GM12878 (cell line): Measurements from ENCODE around the gene SRBD1. TPM values are rescaled to one million over a fixed set of nuclear protein-coding genes. Genes with fewer than 3 reads are reported as not detected.

ENCODE experiments used
- ATAC-seq: fragments of 200-7000 bp; cut with Tn5 transposase; 3 replicates; pipeline ENCODE4 v1.9.1; 2020; ENCODE audit warnings: mild to moderate bottlenecking, moderate library complexity
- BruUV-seq: library from RNA; stranded (reverse); fragments of 400-500 nt; replicated peaks from 2 replicates; lab custom pipeline; 2021; lab: Mats Ljungman, UMichigan
- CTCF ChIA-PET: fragments of 300-600 bp; sonication (Branson Sonifier 250); formaldehyde crosslinking; extraction: SDS; loops from one replicate; lab custom pipeline; 2021; ENCODE audit warnings: inconsistent platforms; lab: Yijun Ruan, JAX
- POLR2A ChIA-PET: fragments of 350-600 bp; formaldehyde crosslinking; extraction: SDS; loops from one replicate; lab custom pipeline; 2021; ENCODE audit warnings: inconsistent platforms; lab: Charles Lee
- RAD21 ChIA-PET: fragments of 300-600 bp; sonication (Branson Sonifier 250); formaldehyde crosslinking; loops from one replicate; lab custom pipeline; 2023; ENCODE audit warnings: antibody characterized with exemption; ENCODE audit not compliant: unreplicated experiment; lab: Charles Lee
- SMC1A ChIA-PET: fragments of 300-600 bp; sonication (Branson Sonifier 250); formaldehyde crosslinking; loops from one replicate; lab custom pipeline; 2023; ENCODE audit not compliant: unreplicated experiment, uncharacterized antibody; lab: Charles Lee
- DNase-seq: peaks from one replicate; pipeline ENCODE4 v3.0.0-alpha.2; 2011; ENCODE audit warnings: low read depth, low spot score
- FAIRE-seq: peaks from 3 replicates; lab custom pipeline; 2011; peaks lifted over from hg19 to GRCh38; lab: Jason Lieb, UNC
- H2AFZ ChIP-seq: 2 replicates; pipeline ENCODE4 v1.6.0; 2011; ENCODE audit warnings: low read depth, low read length, control low read depth; ENCODE audit not compliant: control insufficient read depth
- H3K27ac ChIP-seq: 2 replicates; pipeline ENCODE4 v1.5.1; 2011; ENCODE audit warnings: control low read depth; ENCODE audit not compliant: control insufficient read depth, insufficient read depth
- H3K27me3 ChIP-seq, 2 experiments: replicated peaks in 1 of 2; 2 replicates each; pipeline versions ENCODE4 v1.6.0 to v1.6.1; 2011; ENCODE audit warnings: low read length in 1 of 2; ENCODE audit not compliant: control insufficient read depth in 2 of 2, insufficient read depth in 2 of 2
- H3K36me3 ChIP-seq, 2 experiments: 2 replicates each; pipeline ENCODE4 v1.5.1; 2011; ENCODE audit warnings: low read length in 1 of 2; ENCODE audit not compliant: control insufficient read depth in 2 of 2, insufficient read depth in 2 of 2
- H3K4me1 ChIP-seq: 2 replicates; pipeline ENCODE4 v1.6.1; 2011; ENCODE audit warnings: mild to moderate bottlenecking, low read length, moderate library complexity, mixed read lengths; ENCODE audit not compliant: control insufficient read depth, insufficient read depth
- H3K4me2 ChIP-seq: 2 replicates; pipeline ENCODE4 v1.6.0; 2011; ENCODE audit warnings: control low read depth; ENCODE audit not compliant: control insufficient read depth, insufficient read depth
- H3K4me3 ChIP-seq: fragments of 200-600 bp; sonication (generic); 2 replicates; pipeline ENCODE4 v1.5.1; 2016
- H3K79me2 ChIP-seq: 2 replicates; pipeline ENCODE4 v1.6.0; 2011; ENCODE audit warnings: low read length; ENCODE audit not compliant: control insufficient read depth, insufficient read depth
- H3K9ac ChIP-seq: 2 replicates; pipeline ENCODE4 v1.8.0; 2011; ENCODE audit warnings: low read length, control low read depth, mixed read lengths; ENCODE audit not compliant: control insufficient read depth, insufficient read depth
- H3K9me3 ChIP-seq: replicated peaks from 3 replicates; pipeline ENCODE4 v1.5.1; 2011; ENCODE audit warnings: mild to moderate bottlenecking, low read length; ENCODE audit not compliant: control insufficient read depth, insufficient read depth
- H4K20me1 ChIP-seq: 2 replicates; pipeline ENCODE4 v1.6.0; 2011; ENCODE audit not compliant: control insufficient read depth, insufficient read depth
- ATF7 ChIP-seq: fragments of 450-650 bp; IDR thresholded peaks from 2 replicates; pipeline ENCODE4 v1.6.1; 2016; ENCODE audit warnings: low read depth, mild to moderate bottlenecking
- CHD1 ChIP-seq: IDR thresholded peaks from 2 replicates; pipeline ENCODE4 v1.6.1; 2012; ENCODE audit warnings: low read depth, low read length, improper control_type of control experiment
- EZH2 ChIP-seq: IDR thresholded peaks from 2 replicates; pipeline ENCODE4 v1.6.1; 2012; ENCODE audit warnings: low read depth, mild to moderate bottlenecking, control low read depth, inconsistent platforms, low read length, borderline replicate concordance; ENCODE audit not compliant: control insufficient read depth
- NKRF ChIP-seq: fragments of 450-650 bp; conservative IDR thresholded peaks from 2 replicates; pipeline ENCODE4 v1.6.1; 2017; ENCODE audit warnings: mild to moderate bottlenecking, moderate library complexity
- NR2C2 ChIP-seq: IDR thresholded peaks from 2 replicates; pipeline ENCODE4 v1.6.1; 2011; ENCODE audit warnings: borderline replicate concordance, low read depth; ENCODE audit not compliant: control insufficient read depth, insufficient read length
- PKNOX1 ChIP-seq: fragments of 450-650 bp; IDR thresholded peaks from 2 replicates; pipeline ENCODE4 v1.6.1; 2016; ENCODE audit warnings: mild to moderate bottlenecking
- RBBP5 ChIP-seq: fragments of 200-600 bp; sonication (generic); conservative IDR thresholded peaks from 2 replicates; pipeline ENCODE4 v1.6.1; 2016
- RCOR1 ChIP-seq: conservative IDR thresholded peaks from 2 replicates; pipeline ENCODE4 v1.6.1; 2012; ENCODE audit warnings: low read depth, low read length, improper control_type of control experiment
- RUNX3 ChIP-seq: IDR thresholded peaks from 2 replicates; pipeline ENCODE4 v1.6.1; 2012; ENCODE audit warnings: low read length, inconsistent platforms
- SMC3 ChIP-seq: IDR thresholded peaks from 2 replicates; pipeline ENCODE4 v1.6.1; 2011; ENCODE audit warnings: low read length, improper control_type of control experiment, borderline replicate concordance
- ZNF207 ChIP-seq: fragments of 450-650 bp; IDR thresholded peaks from 2 replicates; pipeline ENCODE4 v1.6.1; 2014; ENCODE audit warnings: antibody characterized with exemption, mild to moderate bottlenecking, borderline replicate concordance
- ZNF24 ChIP-seq: fragments of 450-650 bp; IDR thresholded peaks from 2 replicates; pipeline ENCODE4 v1.6.1; 2017; ENCODE audit warnings: antibody characterized with exemption, mild to moderate bottlenecking
- ZNF622 ChIP-seq: fragments of 450-650 bp; IDR thresholded peaks from 2 replicates; pipeline ENCODE4 v1.6.1; 2017; ENCODE audit warnings: mild to moderate bottlenecking, inconsistent platforms
- ZSCAN29 ChIP-seq: fragments of 450-650 bp; IDR thresholded peaks from 2 replicates; pipeline ENCODE4 v1.6.1; 2017; ENCODE audit warnings: mild to moderate bottlenecking, moderate library complexity
- WGBS: methylation state at CpG from one replicate; pipeline ENCODE4 v1.1.6; 2016; ENCODE audit warnings: low lambda C conversion rate; ENCODE audit not compliant: insufficient replicate concordance, insufficient coverage; ENCODE audit errors: missing lambda C conversion rate; 5-methylcytosine and 5-hydroxymethylcytosine counted together
- in situ Hi-C: fragments of 300-500 bp; cut with MboI; formaldehyde crosslinking; loops from 9 replicates; pipeline ENCODE4 v1.14.3; 2018; ENCODE audit warnings: mixed read lengths
- intact Hi-C: fragments of 100-400 bp; cut with micrococcal nuclease; formaldehyde crosslinking; loops from one replicate; pipeline ENCODE4 v1.14.2; 2022; ENCODE audit not compliant: unreplicated experiment
- polyA plus RNA-seq, 11 experiments: library from polyadenylated mRNA; depleted of rRNA in 4 of 11; unstranded in 6 of 11; stranded (reverse) in 5 of 11; fragments of >200 nt; fragmentation: Nextera tagmentation in 4 of 11; fragmentation: Illumina TruSeq in 1 of 11; extraction: Ambion mirVana in 4 of 11; extraction: Trizol in 1 of 11; gene quantifications; 1 replicate in 1 of 11; 2 replicates in 10 of 11; pipeline versions ENCODE4 v1.2.1 to v1.2.3, GENCODE V29; 2011 to 2016; ENCODE audit warnings: inconsistent platforms in 2 of 11, missing spikeins in 2 of 11, low read depth in 1 of 11
- total RNA-seq, 4 experiments: library from RNA; depleted of rRNA in 3 of 4; stranded (reverse); fragments of >200 nt in 3 of 4; fragmentation: Illumina TruSeq in 1 of 4; extraction: Trizol in 1 of 4; gene quantifications; 2 replicates each; pipeline versions ENCODE4 v1.2.1 to v1.2.3, GENCODE V29; 2013 to 2021
- TF ChIP-seq, protein P1 (sequence below), 3 experiments: IDR thresholded peaks in 2 of 3; conservative IDR thresholded peaks in 1 of 3; 2 replicates each; pipeline ENCODE4 v1.5.1; 2011; ENCODE audit warnings: low read depth in 3 of 3, low read length in 3 of 3, mild to moderate bottlenecking in 3 of 3, control low read depth in 2 of 3, moderate library complexity in 2 of 3, inconsistent platforms in 1 of 3, mixed read lengths in 1 of 3; ENCODE audit not compliant: control insufficient read depth in 2 of 3, insufficient read depth in 1 of 3; ENCODE audit errors: extremely low read depth in 1 of 3

SRBD1 gene
- total and polyA plus RNA-seq, 10 of the 15 experiments (the other 5 are each of a cell fraction or from before 2014, with no cell fraction given), result 9.7 to 33.1 (median 20.1) TPM

- TF ChIP-seq, protein P1, sequence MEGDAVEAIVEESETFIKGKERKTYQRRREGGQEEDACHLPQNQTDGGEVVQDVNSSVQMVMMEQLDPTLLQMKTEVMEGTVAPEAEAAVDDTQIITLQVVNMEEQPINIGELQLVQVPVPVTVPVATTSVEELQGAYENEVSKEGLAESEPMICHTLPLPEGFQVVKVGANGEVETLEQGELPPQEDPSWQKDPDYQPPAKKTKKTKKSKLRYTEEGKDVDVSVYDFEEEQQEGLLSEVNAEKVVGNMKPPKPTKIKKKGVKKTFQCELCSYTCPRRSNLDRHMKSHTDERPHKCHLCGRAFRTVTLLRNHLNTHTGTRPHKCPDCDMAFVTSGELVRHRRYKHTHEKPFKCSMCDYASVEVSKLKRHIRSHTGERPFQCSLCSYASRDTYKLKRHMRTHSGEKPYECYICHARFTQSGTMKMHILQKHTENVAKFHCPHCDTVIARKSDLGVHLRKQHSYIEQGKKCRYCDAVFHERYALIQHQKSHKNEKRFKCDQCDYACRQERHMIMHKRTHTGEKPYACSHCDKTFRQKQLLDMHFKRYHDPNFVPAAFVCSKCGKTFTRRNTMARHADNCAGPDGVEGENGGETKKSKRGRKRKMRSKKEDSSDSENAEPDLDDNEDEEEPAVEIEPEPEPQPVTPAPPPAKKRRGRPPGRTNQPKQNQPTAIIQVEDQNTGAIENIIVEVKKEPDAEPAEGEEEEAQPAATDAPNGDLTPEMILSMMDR (IDR thresholded peaks at IDR 0.05 in 2 of 3, conservative IDR thresholded peaks at IDR 0.05 in 1 of 3; ENCODE audit: control insufficient read depth in 2 of 3, extremely low read depth in 1 of 3, insufficient read depth in 1 of 3, low read depth in 3 of 3, low read length in 3 of 3), result no peak
- TF ChIP-seq ZNF622 (no peak), ZNF207 (no peak), SMC3 (no peak), ZSCAN29 (no peak), NKRF (no peak)
Measured at GRCh38 chr2:45617496-45617895, 6.4 kb upstream of the SRBD1 start (continued).

DNA sequence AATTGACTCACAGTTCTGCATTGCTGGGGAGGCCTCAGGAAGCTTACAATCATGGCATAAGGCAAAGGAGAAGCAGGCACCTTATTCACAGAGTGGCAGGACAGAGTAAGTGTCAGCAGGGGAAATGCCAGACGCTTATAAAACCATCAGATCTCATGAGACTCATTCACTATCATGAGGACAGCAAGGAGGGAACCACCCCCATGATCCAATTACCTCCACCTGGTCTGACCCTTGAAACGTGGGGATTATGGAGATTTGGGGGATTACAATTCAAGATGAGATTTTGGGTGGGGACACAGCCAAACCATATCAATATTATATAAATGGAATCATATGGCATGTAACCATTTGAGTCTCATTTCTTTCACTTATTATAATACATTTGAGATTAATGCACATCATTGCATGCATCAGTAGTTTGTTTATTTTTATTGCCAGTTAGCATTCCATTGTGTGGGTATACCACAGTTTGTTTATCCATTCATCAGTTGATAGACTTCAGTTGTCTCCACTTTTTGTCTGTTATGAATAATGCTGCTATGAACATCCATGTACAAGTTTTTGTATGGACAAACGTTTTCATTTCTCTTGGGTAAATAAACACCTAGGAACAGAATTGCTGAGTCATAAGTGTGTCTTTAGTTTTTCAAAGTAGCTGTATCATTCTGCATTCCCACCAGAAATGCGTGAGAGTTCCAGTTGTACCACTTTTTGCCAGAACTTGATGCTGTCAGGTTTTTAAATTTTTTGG, 5.8 kb upstream of the SRBD1 start:
- H3K36me3 ChIP-seq, result no peaks in the 10 kb centered on the region
- no peak overlapping the region for H3K9ac ChIP-seq
- RAD21 ChIA-PET, result no interaction called here
- intact Hi-C loops (no loop called here), in situ Hi-C loops (no loop called here)
- BruUV-seq, result no TSS peak
- H3K79me2 ChIP-seq, result no peaks in the 10 kb centered on the region
- no peaks in the 10 kb centered on the region for H3K9me3 ChIP-seq
- H4K20me1 ChIP-seq, result no peaks in the 10 kb centered on the region
- CTCF ChIA-PET, result interaction anchor here (0.6 to 1.5 kb wide), 5 partner anchors 11 to 1011 kb away, joined by 3 to 5 read pairs (median 3); no protein-coding TSS in a partner anchor
- H3K4me2 ChIP-seq, result no peak overlapping the region
- no peak overlapping the region for H3K27ac ChIP-seq
- no peak for ATAC-seq
- H3K27me3 ChIP-seq, result no peaks in the 10 kb centered on the region
- DNase-seq, result no peak
- SMC1A ChIA-PET, result interaction anchor here (1.1 to 1.6 kb wide), 4 partner anchors 11 to 33 kb away, joined by 3 to 7 read pairs (median 4); no protein-coding TSS in a partner anchor
- H3K4me1 ChIP-seq, result no peaks in the 10 kb centered on the region
- no peak overlapping the region for H2AFZ ChIP-seq
- 49% methylated on average over 4 of the region's 4 CpGs for whole genome bisulfite sequencing
- POLR2A ChIA-PET, result interaction anchor here (0.7 kb wide), 1 partner anchor 8 kb away, joined by 3 read pairs; no protein-coding TSS in a partner anchor
- no peak overlapping the region for H3K4me3 ChIP-seq
- no peak for FAIRE-seq
- TF ChIP-seq RUNX3 (no peak), ATF7 (no peak), PKNOX1 (no peak), ZNF24 (no peak), EZH2 (no peak), NKRF (no peak), RCOR1 (no peak), RBBP5 (no peak), NR2C2 (no peak), CHD1 (no peak)
